Upper lobe of left lung (tissue), 4 donors: Measurements from ENCODE around the gene LRBA.

Experiments used
- POLR2A ChIP-seq, 4 donors: fragments of 450-650 bp; IDR thresholded peaks; one replicate each; pipeline ENCODE4 v1.5.1; 2016 to 2017; ENCODE audit warnings: antibody characterized with exemption in 4 of 4, mild to moderate bottlenecking in 2 of 4
- POLR2AphosphoS5 ChIP-seq, 2 donors: sonication (generic); formaldehyde crosslinking; IDR thresholded peaks; one replicate each; pipeline ENCODE4 v1.5.1; 2017; ENCODE audit warnings: antibody characterized with exemption in 2 of 2
- TF ChIP-seq, protein P1 (sequence below), 6 experiments: fragments of 450-650 bp in 4 of 6; fragments of 200-600 bp in 2 of 6; sonication (generic) in 2 of 6; IDR thresholded peaks; one replicate each; pipeline ENCODE4 v1.5.1; 2016 to 2019; ENCODE audit warnings: antibody characterized with exemption in 6 of 6

DNA sequence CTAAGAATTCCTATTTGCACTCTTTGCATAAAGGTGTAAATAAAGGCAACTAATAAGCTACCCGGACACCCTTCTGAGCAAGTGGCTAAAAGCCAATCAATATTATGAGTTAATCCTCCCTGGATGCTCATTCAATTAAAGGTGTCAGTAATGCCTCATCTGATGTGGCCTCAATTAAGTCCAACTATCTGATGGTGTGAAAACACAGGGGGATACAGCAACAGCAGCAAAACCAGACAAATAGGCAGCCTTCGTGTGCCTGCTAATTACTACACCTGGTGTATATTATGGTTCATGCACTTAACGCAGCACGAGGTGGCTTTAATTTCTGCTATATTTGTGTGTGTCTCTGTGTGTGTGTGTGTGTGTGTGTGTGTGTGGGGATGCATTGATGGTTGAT, 692.4 kb downstream of the LRBA start:
- TF ChIP-seq, protein P1, sequence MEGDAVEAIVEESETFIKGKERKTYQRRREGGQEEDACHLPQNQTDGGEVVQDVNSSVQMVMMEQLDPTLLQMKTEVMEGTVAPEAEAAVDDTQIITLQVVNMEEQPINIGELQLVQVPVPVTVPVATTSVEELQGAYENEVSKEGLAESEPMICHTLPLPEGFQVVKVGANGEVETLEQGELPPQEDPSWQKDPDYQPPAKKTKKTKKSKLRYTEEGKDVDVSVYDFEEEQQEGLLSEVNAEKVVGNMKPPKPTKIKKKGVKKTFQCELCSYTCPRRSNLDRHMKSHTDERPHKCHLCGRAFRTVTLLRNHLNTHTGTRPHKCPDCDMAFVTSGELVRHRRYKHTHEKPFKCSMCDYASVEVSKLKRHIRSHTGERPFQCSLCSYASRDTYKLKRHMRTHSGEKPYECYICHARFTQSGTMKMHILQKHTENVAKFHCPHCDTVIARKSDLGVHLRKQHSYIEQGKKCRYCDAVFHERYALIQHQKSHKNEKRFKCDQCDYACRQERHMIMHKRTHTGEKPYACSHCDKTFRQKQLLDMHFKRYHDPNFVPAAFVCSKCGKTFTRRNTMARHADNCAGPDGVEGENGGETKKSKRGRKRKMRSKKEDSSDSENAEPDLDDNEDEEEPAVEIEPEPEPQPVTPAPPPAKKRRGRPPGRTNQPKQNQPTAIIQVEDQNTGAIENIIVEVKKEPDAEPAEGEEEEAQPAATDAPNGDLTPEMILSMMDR (IDR thresholded peaks at IDR 0.05): no peak
- TF ChIP-seq POLR2AphosphoS5 (IDR thresholded peaks at IDR 0.05) (no peak), POLR2A (IDR thresholded peaks at IDR 0.05) (no peak)
